Testis (tissue), 3 donors: ENCODE data around the gene JUP. TPM values are rescaled to one million over a fixed set of nuclear protein-coding genes. Genes with fewer than 3 reads are reported as not detected.

Source experiments
- DNase-seq: peaks from one replicate; pipeline ENCODE4 v3.0.0-alpha.2; 2019
- H3K27ac ChIP-seq, 2 donors: fragments of 200-600 bp; sonication (generic); one replicate each; pipeline ENCODE4 v1.5.1; 2019
- H3K27me3 ChIP-seq: fragments of 200-600 bp; sonication (generic); one replicate; pipeline ENCODE4 v1.5.1; 2019
- H3K36me3 ChIP-seq: fragments of 200-600 bp; sonication (generic); one replicate; pipeline ENCODE4 v1.5.1; 2017; ENCODE audit warnings: low read depth; ENCODE audit errors: missing control alignments
- H3K4me1 ChIP-seq: fragments of 200-600 bp; sonication (generic); one replicate; pipeline ENCODE4 v1.5.1; 2019
- H3K4me3 ChIP-seq, 2 donors: fragments of 200-600 bp; sonication (generic); one replicate each; pipeline ENCODE4 v1.5.1; 2017 to 2019
- H3K9me3 ChIP-seq: fragments of 200-600 bp; sonication (generic); one replicate; pipeline ENCODE4 v1.5.1; 2017
- CTCF ChIP-seq, 3 experiments: fragments of 450-650 bp in 2 of 3; fragments of 200-600 bp in 1 of 3; sonication (generic) in 1 of 3; IDR thresholded peaks; one replicate each; pipeline ENCODE4 v1.5.1; 2016 to 2019; ENCODE audit warnings: antibody characterized with exemption in 3 of 3, mild to moderate bottlenecking in 2 of 3, moderate library complexity in 1 of 3
- POLR2A ChIP-seq: fragments of 450-650 bp; IDR thresholded peaks from one replicate; pipeline ENCODE4 v1.6.1; 2017; ENCODE audit warnings: antibody characterized with exemption, mild to moderate bottlenecking, moderate library complexity
- WGBS, 2 donors: methylation state at CpG; one replicate each; pipeline ENCODE4 v1.1.5; 2018; 5-methylcytosine and 5-hydroxymethylcytosine counted together
- intact Hi-C: fragments of 100-400 bp; cut with DNase I; formaldehyde crosslinking; loops from one replicate; pipeline ENCODE4 v1.15.1; 2023; ENCODE audit warnings: low total_unique reads
- polyA plus RNA-seq: library from polyadenylated mRNA; stranded (reverse); fragments of 350-450 nt; fragmentation: Illumina TruSeq; extraction: RNeasy Lipid Tissue Mini Kit (QIAGEN cat#74804); gene quantifications from one replicate; pipeline ENCODE4 v1.2.3, GENCODE V29; 2014; ENCODE audit warnings: low read depth, low replicate concordance; ENCODE audit not compliant: insufficient read depth
- total RNA-seq, 2 donors: library from RNA; depleted of rRNA; stranded (reverse); fragments of >200 nt; gene quantifications; one replicate each; pipeline ENCODE4 v1.2.3, GENCODE V29; 2016

Gene JUP
- total and polyA plus RNA-seq, 3 donors from 2014 or later: 22.5 to 38.9 (median 36.8) TPM

- no peak for DNase-seq
- no peaks in the 10 kb centered on the region for H3K27me3 ChIP-seq
- TF ChIP-seq POLR2A (no peak), CTCF (IDR thresholded peaks at IDR 0.05) (no peak)
- H3K9me3 ChIP-seq: no peaks in the 10 kb centered on the region
- no peak overlapping the region for H3K27ac ChIP-seq
- 67 to 69% methylated on average over 12 of the region's 12 CpGs for WGBS, 2 donors
- peaks cover 16% of the 10 kb centered on the region for H3K4me1 ChIP-seq
- no peak overlapping the region for H3K4me3 ChIP-seq
- intact Hi-C loops: no loop called here
- H3K36me3 ChIP-seq: no peaks in the 10 kb centered on the region
Observed at GRCh38 chr17:41775394-41776226, 10.9 kb downstream of the JUP start.

- Histone ChIP-seq H3K4me1 (peaks cover 16% of the 10 kb centered on the region), H3K27me3 (no peaks in the 10 kb centered on the region), H3K9me3 (no peaks in the 10 kb centered on the region), H3K4me3 (no peak overlapping the region), H3K27ac (no peak overlapping the region), H3K36me3 (no peaks in the 10 kb centered on the region)
- TF ChIP-seq POLR2A: no peak
- no peak for DNase-seq
- intact Hi-C loops: no loop called here
- WGBS, 2 donors: 59 to 62% methylated on average over 8 of the region's 8 CpGs
Observed at GRCh38 chr17:41773731-41774193, 12.7 kb downstream of the JUP start.

GRCh38 chr17:41773190-41773588 lies 13.3 kb downstream of the JUP start:
- H3K27ac ChIP-seq: no peak overlapping the region

GRCh38 chr17:41772586-41773189 lies 13.8 kb downstream of the JUP start:
- H3K4me1 ChIP-seq: peaks cover 9% of the 10 kb centered on the region

More at GRCh38 chr17:41773190-41773588, 13.3 kb downstream of the JUP start:
- Histone ChIP-seq H3K4me3 (no peak overlapping the region), H3K27me3 (no peaks in the 10 kb centered on the region), H3K4me1 (peaks cover 14% of the 10 kb centered on the region), H3K9me3 (no peaks in the 10 kb centered on the region), H3K36me3 (no peaks in the 10 kb centered on the region)
- intact Hi-C loops: no loop called here
- WGBS, 2 donors: 42% methylated on average over 12 of the region's 12 CpGs; no CpG with 5 or more reads in 1 of the 2 donors
- TF ChIP-seq POLR2A (no peak), CTCF (IDR thresholded peaks at IDR 0.05) (no peak)
- no peak for DNase-seq

More at GRCh38 chr17:41772586-41773189, 13.8 kb downstream of the JUP start:
- Histone ChIP-seq H3K4me3 (no peak overlapping the region), H3K27me3 (no peaks in the 10 kb centered on the region), H3K27ac (no peak overlapping the region), H3K36me3 (no peaks in the 10 kb centered on the region), H3K9me3 (no peaks in the 10 kb centered on the region)
- 70 to 100% methylated on average over 4 to 19 of the region's 19 CpGs for WGBS, 2 donors
- DNase-seq: no peak
- TF ChIP-seq CTCF (IDR thresholded peaks at IDR 0.05): no peak
- no peak for TF ChIP-seq POLR2A
- intact Hi-C loops: no loop called here
